Activated CD4-positive, alpha-beta T cell treated with anti-CD3 and anti-CD28 coated beads, Interleukin-2, amount 50 U/mL, for 4 hours (primary cell): ENCODE results near the gene PLGLB1.
"Not testable (repeated sequence)": the region's sequence is repeated elsewhere in the genome, so short reads cannot be mapped to it uniquely, and the experiment has no call there.

Experiments
- DNase-seq, 2 experiments: peaks; one replicate each; pipeline ENCODE4 v3.0.0-alpha.2; 2020

PLGLB1 gene

GRCh38 chr2:87021744-87022143 is at the start of gene PLGLB1:
Gene PLGLB1 (minus strand): TSS chr2:87021844. CDS start chr2:87021783, 61 bp downstream.
- not testable (repeated sequence) for DNase-seq

- not testable (repeated sequence) for DNase-seq
These were observed 42.7 kb upstream of the PLGLB1 start for GRCh38 chr2:87064305-87064704.

GRCh38 chr2:87063431-87063830 is 41.8 kb upstream of the PLGLB1 start:
- DNase-seq: not testable (repeated sequence)

- not testable (repeated sequence) for DNase-seq
These were observed 39.9 kb upstream of the PLGLB1 start for GRCh38 chr2:87061519-87061918.

- not testable (repeated sequence) for DNase-seq
These were observed 36.0 kb upstream of the PLGLB1 start for GRCh38 chr2:87057606-87058005.

- not testable (repeated sequence) for DNase-seq
These were observed 35.2 kb upstream of the PLGLB1 start for GRCh38 chr2:87056843-87057242.

- DNase-seq: not testable (repeated sequence)
These were observed 34.8 kb upstream of the PLGLB1 start for GRCh38 chr2:87056435-87056834.

GRCh38 chr2:87054375-87054774 is 32.7 kb upstream of the PLGLB1 start:
- DNase-seq: not testable (repeated sequence)

GRCh38 chr2:87041321-87041978 is 19.8 kb upstream of the PLGLB1 start:
- peak in 1 of 2 experiments; percentile 1 for DNase-seq

- DNase-seq: not testable (repeated sequence)
These were observed 7.0 kb upstream of the PLGLB1 start for GRCh38 chr2:87028607-87029006.

GRCh38 chr2:87026816-87027215 is 5.2 kb upstream of the PLGLB1 start:
- DNase-seq: not testable (repeated sequence)

- not testable (repeated sequence) for DNase-seq
These were observed 4.3 kb upstream of the PLGLB1 start for GRCh38 chr2:87025927-87026326.

GRCh38 chr2:87023988-87024615 is 2.5 kb upstream of the PLGLB1 start:
- not testable (repeated sequence) for DNase-seq

- DNase-seq: not testable (repeated sequence)
These were observed 601 bp downstream of the PLGLB1 start for GRCh38 chr2:87021043-87021442.

- not testable (repeated sequence) for DNase-seq
These were observed 2.6 kb downstream of the PLGLB1 start for GRCh38 chr2:87019053-87019452.

GRCh38 chr2:87014489-87015169 is 7.0 kb downstream of the PLGLB1 start:
- not testable (repeated sequence) for DNase-seq

GRCh38 chr2:87004398-87004797 is 17.2 kb downstream of the PLGLB1 start:
- not testable (repeated sequence) for DNase-seq
